SK-N-SH (cell line): ENCODE results near the gene AHSP. TPM values are rescaled to one million over a fixed set of nuclear protein-coding genes. Genes with fewer than 3 reads are reported as not detected.
"Not testable (repeated sequence)": the region's sequence is repeated elsewhere in the genome, so short reads cannot be mapped to it uniquely, and the experiment has no call there.

Experiments used
- CTCF ChIA-PET: fragments of 300-600, 350-600 bp; formaldehyde crosslinking; extraction: SDS; loops from one replicate; lab custom pipeline; 2021; lab: Yijun Ruan, JAX
- POLR2A ChIA-PET: fragments of 350-600 bp; sonication (Branson Sonifier 250); formaldehyde crosslinking; extraction: SDS; loops from one replicate; lab custom pipeline; 2020; ENCODE audit warnings: antibody characterized with exemption, inconsistent platforms; lab: Yijun Ruan, JAX
- DNase-seq: peaks from one replicate; pipeline ENCODE4 v3.0.0; 2012
- H2AFZ ChIP-seq: fragments of 200-600 bp; sonication (generic); 2 replicates; pipeline ENCODE4 v1.8.1; 2016; ENCODE audit warnings: antibody characterized with exemption, mild to moderate bottlenecking, low read depth
- H3F3A ChIP-seq: fragments of 200-600 bp; sonication (generic); replicated peaks from 2 replicates; pipeline ENCODE3; 2016; ENCODE audit warnings: antibody characterized with exemption, mild to moderate bottlenecking; ENCODE audit not compliant: insufficient read depth
- H3K27ac ChIP-seq, 2 experiments: fragments of 200-500 bp in 1 of 2; fragments of 200-600 bp in 1 of 2; sonication (Bioruptor generic) in 1 of 2; sonication (generic), shearing (Covaris generic) in 1 of 2; 2 replicates each; pipeline versions ENCODE4 v1.5.1 to v1.6.1; 2014 to 2016; ENCODE audit warnings: low read depth in 2 of 2, inconsistent platforms in 1 of 2, low read length in 1 of 2, mild to moderate bottlenecking in 1 of 2, mixed read lengths in 1 of 2
- H3K27me3 ChIP-seq: fragments of 200-600 bp; sonication (generic), shearing (Covaris generic); 2 replicates; pipeline ENCODE4 v1.6.1; 2016; ENCODE audit warnings: mixed run types; ENCODE audit not compliant: insufficient read depth
- H3K36me3 ChIP-seq, 2 experiments: fragments of 200-500 bp in 1 of 2; fragments of 200-600 bp in 1 of 2; sonication (Bioruptor generic) in 1 of 2; sonication (generic) in 1 of 2; replicated peaks in 1 of 2; 2 replicates each; pipeline versions ENCODE3 to v1.5.1; 2014 to 2016; ENCODE audit warnings: low read length in 1 of 2, mild to moderate bottlenecking in 1 of 2; ENCODE audit not compliant: insufficient read depth in 2 of 2, control insufficient read depth in 1 of 2
- H3K4me1 ChIP-seq, 2 experiments: fragments of 200-500 bp in 1 of 2; fragments of 200-600 bp in 1 of 2; sonication (Bioruptor generic) in 1 of 2; sonication (generic), shearing (Covaris generic) in 1 of 2; 2 replicates each; pipeline versions ENCODE4 v1.5.1 to v1.6.1; 2014 to 2016; ENCODE audit warnings: low read depth in 1 of 2, low read length in 1 of 2, mixed run types in 1 of 2; ENCODE audit not compliant: insufficient read depth in 2 of 2, control insufficient read depth in 1 of 2
- H3K4me2 ChIP-seq: fragments of 200-600 bp; sonication (generic), shearing (Covaris generic); 2 replicates; pipeline ENCODE4 v1.6.1; 2017; ENCODE audit warnings: mixed run types
- H3K4me3 ChIP-seq, 2 experiments: fragments of 200-500 bp in 1 of 2; fragments of 200-600 bp in 1 of 2; sonication (Bioruptor generic) in 1 of 2; sonication (generic), shearing (Covaris generic) in 1 of 2; 2 replicates each; pipeline versions ENCODE4 v1.5.1 to v1.8.1; 2014 to 2016; ENCODE audit warnings: low read depth in 2 of 2, inconsistent platforms in 1 of 2, low read length in 1 of 2, mild to moderate bottlenecking in 1 of 2, mixed read lengths in 1 of 2, moderate library complexity in 1 of 2
- H3K79me2 ChIP-seq: fragments of 200-600 bp; sonication (generic); 2 replicates; pipeline ENCODE4 v1.8.1; 2017; ENCODE audit warnings: mild to moderate bottlenecking; ENCODE audit not compliant: insufficient read depth
- H3K9ac ChIP-seq: fragments of 200-600 bp; sonication (generic); 2 replicates; pipeline ENCODE4 v1.6.1; 2017; ENCODE audit warnings: mixed run types
- H3K9me2 ChIP-seq: fragments of 200-600 bp; sonication (generic); 2 replicates; pipeline ENCODE4 v1.6.1; 2017; ENCODE audit warnings: mixed run types
- H3K9me3 ChIP-seq: fragments of 200-600 bp; sonication (generic); 2 replicates; pipeline ENCODE4 v1.6.1; 2017; ENCODE audit warnings: mixed run types, mild to moderate bottlenecking, moderate library complexity
- H4K20me1 ChIP-seq: fragments of 200-600 bp; sonication (generic); 2 replicates; pipeline ENCODE4 v1.6.1; 2017; ENCODE audit warnings: mild to moderate bottlenecking, mixed run types; ENCODE audit not compliant: insufficient read depth
- FOXM1 ChIP-seq: IDR thresholded peaks from 2 replicates; pipeline ENCODE4 v1.4.0; 2012; ENCODE audit warnings: low read depth, mild to moderate bottlenecking
- RCOR1 ChIP-seq: fragments of 150-350 bp; IDR thresholded peaks from 2 replicates; pipeline ENCODE4 v1.6.1; 2017; ENCODE audit warnings: antibody characterized with exemption, low read length
- SIN3A ChIP-seq: IDR thresholded peaks from 2 replicates; pipeline ENCODE4 v1.6.1; 2012; ENCODE audit warnings: low read depth, mild to moderate bottlenecking, low read length, moderate library complexity, borderline replicate concordance
- SMC3 ChIP-seq: IDR thresholded peaks from 2 replicates; pipeline ENCODE4 v1.6.1; 2012; ENCODE audit warnings: low read depth, low read length, improper control_type of control experiment
- TAF1 ChIP-seq: IDR thresholded peaks from 2 replicates; pipeline ENCODE4 v1.6.1; 2012; ENCODE audit warnings: low read depth, mild to moderate bottlenecking, low read length, moderate library complexity, borderline replicate concordance
- TEAD4 ChIP-seq: IDR thresholded peaks from 2 replicates; pipeline ENCODE4 v1.4.0; 2012; ENCODE audit warnings: mild to moderate bottlenecking, borderline replicate concordance; ENCODE audit not compliant: insufficient read depth
- WGBS: methylation state at CpG from one replicate; pipeline ENCODE4 v1.1.6; 2017; ENCODE audit warnings: low lambda C conversion rate; 5-methylcytosine and 5-hydroxymethylcytosine counted together
- polyA plus RNA-seq, 3 experiments: library from polyadenylated mRNA; depleted of rRNA; stranded (reverse); fragments of >200 nt; gene quantifications; 2 replicates each; pipeline ENCODE4 v1.2.3, GENCODE V29; 2012
- TF ChIP-seq, protein P1 (sequence below): IDR thresholded peaks from 2 replicates; pipeline ENCODE4 v1.4.0; 2012; ENCODE audit warnings: low read depth
- TF ChIP-seq, protein P2 (sequence below): IDR thresholded peaks from 2 replicates; pipeline ENCODE4; 2012

Gene AHSP
- polyA plus RNA-seq, 1 of the 3 experiments (the other 2 are of a cell fraction), result not detected

DNA sequence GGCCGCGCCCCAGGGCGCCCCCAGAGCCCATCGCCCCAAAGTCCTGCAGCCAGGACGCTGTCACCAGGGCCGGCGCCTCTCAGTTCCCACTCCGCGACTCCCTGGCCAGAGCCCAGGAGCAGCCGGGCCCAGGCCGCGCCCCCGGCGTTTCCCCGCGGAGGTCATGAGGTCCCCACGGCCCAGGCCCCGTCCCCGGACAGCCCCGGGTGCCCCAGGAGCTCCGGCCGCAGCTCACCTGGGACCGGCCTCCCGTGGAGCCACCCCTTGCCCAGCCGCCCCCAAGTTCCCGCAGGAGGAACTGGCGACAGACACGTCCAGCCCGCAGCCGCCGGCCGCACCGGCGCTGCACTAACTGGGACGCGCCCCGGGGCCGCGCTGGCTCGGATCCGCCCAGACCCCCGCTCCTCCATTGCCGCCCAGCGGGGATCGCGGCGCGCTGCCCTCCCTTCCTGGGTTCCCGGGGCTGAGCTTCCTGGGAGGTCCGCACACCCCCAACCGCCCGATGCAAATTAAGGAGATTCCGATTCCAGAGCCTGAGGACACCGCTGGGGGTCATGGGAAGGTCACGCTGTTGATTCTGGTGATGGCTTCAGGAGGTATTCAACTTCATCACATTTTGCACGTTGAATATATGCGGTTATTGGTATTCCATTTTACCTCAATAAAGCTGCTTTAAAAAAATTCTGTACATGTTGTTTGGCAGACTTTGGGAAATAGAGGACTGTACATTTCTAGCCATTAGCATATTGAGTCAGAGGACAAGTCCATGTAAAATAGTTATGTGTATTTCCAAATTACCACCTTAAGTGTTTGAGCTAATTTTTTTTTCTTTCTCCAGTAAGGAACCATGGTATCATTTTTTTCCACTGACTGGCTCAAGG, 9.9 kb downstream of the AHSP start:
- 8% methylated on average over 17 of the region's 57 CpGs for WGBS
- Histone ChIP-seq H3K4me1 (peaks cover 0 to 2% of the 10 kb centered on the region in 2 experiments; a peak in 1 of 4 replicates), H3K27ac (no peak overlapping the region), H3K4me2 (peak overlapping the region; percentile 60), H2AFZ (no peak overlapping the region), H3K79me2 (no peaks in the 10 kb centered on the region), H3F3A (no peaks in the 10 kb centered on the region), H3K9me2 (no peaks in the 10 kb centered on the region), H3K4me3 (peak overlapping the region in 1 of 2 experiments; percentile 32; a peak in 3 of 4 replicates), H3K36me3 (no peaks in the 10 kb centered on the region), H3K9me3 (no peaks in the 10 kb centered on the region)
- POLR2A ChIA-PET, result no interaction called here
- no peak for TF ChIP-seq RCOR1
- TF ChIP-seq, protein P1, sequence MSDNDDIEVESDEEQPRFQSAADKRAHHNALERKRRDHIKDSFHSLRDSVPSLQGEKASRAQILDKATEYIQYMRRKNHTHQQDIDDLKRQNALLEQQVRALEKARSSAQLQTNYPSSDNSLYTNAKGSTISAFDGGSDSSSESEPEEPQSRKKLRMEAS, result no peak
- TF ChIP-seq, all 33 proteins: peak for 0
- Histone ChIP-seq H3K27me3 (peaks cover 37% of the 10 kb centered on the region; the same call in 1 of the 2 replicates), H3K9ac (no peak overlapping the region), H4K20me1 (no peaks in the 10 kb centered on the region)
- peak; percentile 57 for DNase-seq
- CTCF ChIA-PET, result interaction anchor here (1.2 kb wide), 1 partner anchor 98 kb away, joined by 3 read pairs; no protein-coding TSS in a partner anchor

DNA sequence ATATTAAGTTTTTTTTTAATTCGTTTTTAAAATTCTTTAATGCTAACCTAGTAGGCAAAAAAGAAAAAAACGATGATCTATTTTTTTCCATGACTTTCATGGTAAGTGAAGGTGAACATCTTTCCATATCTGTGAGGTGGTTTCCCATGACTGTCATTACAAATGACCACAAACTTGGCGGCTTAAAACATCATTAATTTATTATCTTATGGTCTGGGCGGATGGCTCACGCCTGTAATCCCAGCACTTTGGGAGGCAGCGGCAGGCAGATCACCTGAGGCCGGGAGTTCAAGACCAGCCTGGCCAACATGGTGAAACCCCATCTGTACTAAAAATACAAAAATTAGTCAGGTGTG, 10.5 kb downstream of the AHSP start:
- H3K79me2 ChIP-seq, H3K9me2 ChIP-seq, H3K9ac ChIP-seq, H3F3A ChIP-seq, POLR2A ChIA-PET, H3K36me3 ChIP-seq, H3K9me3 ChIP-seq, H3K27ac ChIP-seq, H4K20me1 ChIP-seq, DNase-seq, H2AFZ ChIP-seq, H3K4me3 ChIP-seq, H3K4me2 ChIP-seq, H3K4me1 ChIP-seq: not testable (repeated sequence)
- H3K27me3 ChIP-seq, result peaks cover 37% of the 10 kb centered on the region; the same call in 1 of the 2 replicates
- 56% methylated on average over 6 of the region's 7 CpGs for WGBS
- CTCF ChIA-PET, result interaction anchor here (1.2 kb wide), 1 partner anchor 99 kb away, joined by 3 read pairs; no protein-coding TSS in a partner anchor

DNA sequence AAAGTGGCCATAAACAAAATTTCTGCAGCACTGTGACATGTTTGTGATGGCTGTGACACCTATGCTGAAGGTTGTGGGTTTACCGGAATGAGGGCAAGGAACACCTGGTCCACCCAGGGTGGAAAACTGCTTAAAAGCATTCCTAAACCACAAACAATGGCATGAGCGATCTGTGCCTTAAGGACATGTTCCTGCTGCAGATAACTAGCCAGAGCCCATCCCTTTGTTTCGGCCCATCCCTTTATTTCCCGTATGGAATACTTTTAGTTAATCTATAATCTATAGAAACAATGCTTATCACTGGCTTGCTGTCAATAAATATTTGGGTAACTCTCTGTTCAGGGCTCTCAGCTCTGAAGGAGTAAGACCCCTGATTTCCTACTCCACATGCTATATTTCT, 12.1 kb downstream of the AHSP start:
- CTCF ChIA-PET, H3K9ac ChIP-seq, H3K9me2 ChIP-seq, H3K79me2 ChIP-seq, H3K27ac ChIP-seq, H4K20me1 ChIP-seq, H2AFZ ChIP-seq, H3K4me2 ChIP-seq, DNase-seq, H3K36me3 ChIP-seq, H3F3A ChIP-seq, H3K4me1 ChIP-seq, H3K4me3 ChIP-seq, H3K9me3 ChIP-seq, POLR2A ChIA-PET: not testable (repeated sequence)
- 2% methylated on average over 4 of the region's 4 CpGs for WGBS
- H3K27me3 ChIP-seq, result peaks cover 29% of the 10 kb centered on the region; the same call in 1 of the 2 replicates

DNA sequence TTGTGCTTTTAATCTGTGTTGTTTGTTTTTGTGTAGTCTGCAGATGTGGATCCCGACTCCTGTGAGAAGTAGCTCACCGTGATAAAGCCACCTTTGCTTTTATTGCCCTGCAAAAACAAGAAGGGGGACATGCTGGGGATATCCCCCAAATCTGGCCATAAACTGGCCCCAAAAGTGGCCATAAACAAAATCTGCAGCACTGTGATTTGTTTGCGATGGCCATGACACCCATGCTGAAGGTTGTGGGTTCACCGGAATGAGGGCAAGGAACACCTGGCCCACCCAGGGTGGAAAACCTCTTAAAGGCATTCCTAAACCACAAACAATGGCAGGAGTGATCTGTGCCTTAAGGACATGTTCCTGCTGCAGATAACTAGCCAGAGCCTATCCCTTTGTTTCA, 15.1 kb downstream of the AHSP start:
- peaks cover 0 to under 1% of the 10 kb centered on the region in 2 experiments; a peak in 1 of 4 replicates for H3K4me1 ChIP-seq
- H3K36me3 ChIP-seq, result no peaks in the 10 kb centered on the region
- no peaks in the 10 kb centered on the region for H3K9me3 ChIP-seq
- no peaks in the 10 kb centered on the region for H3K79me2 ChIP-seq
- H2AFZ ChIP-seq, result no peak overlapping the region
- TF ChIP-seq SMC3, result no peak
- no peak for TF ChIP-seq SIN3A
- TF ChIP-seq, protein P2, sequence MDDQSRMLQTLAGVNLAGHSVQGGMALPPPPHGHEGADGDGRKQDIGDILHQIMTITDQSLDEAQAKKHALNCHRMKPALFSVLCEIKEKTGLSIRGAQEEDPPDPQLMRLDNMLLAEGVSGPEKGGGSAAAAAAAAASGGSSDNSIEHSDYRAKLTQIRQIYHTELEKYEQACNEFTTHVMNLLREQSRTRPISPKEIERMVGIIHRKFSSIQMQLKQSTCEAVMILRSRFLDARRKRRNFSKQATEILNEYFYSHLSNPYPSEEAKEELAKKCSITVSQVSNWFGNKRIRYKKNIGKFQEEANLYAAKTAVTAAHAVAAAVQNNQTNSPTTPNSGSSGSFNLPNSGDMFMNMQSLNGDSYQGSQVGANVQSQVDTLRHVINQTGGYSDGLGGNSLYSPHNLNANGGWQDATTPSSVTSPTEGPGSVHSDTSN, result no peak
- no peak for TF ChIP-seq TAF1
- no peak for TF ChIP-seq TEAD4
- no peak for TF ChIP-seq FOXM1
- H3K9me2 ChIP-seq, result no peaks in the 10 kb centered on the region
- POLR2A ChIA-PET, result no interaction called here
- CTCF ChIA-PET, result no interaction called here
- H3K4me3 ChIP-seq, result no peak overlapping the region
- no peak overlapping the region for H3K27ac ChIP-seq
- H3K4me2 ChIP-seq, result no peak overlapping the region
- 0% methylated on average over 2 of the region's 4 CpGs for WGBS
- no peak for DNase-seq
- H3F3A ChIP-seq, result no peaks in the 10 kb centered on the region
- H3K9ac ChIP-seq, result no peak overlapping the region
- peaks cover 16% of the 10 kb centered on the region; the same call in 1 of the 2 replicates for H3K27me3 ChIP-seq
- H4K20me1 ChIP-seq, result no peaks in the 10 kb centered on the region
